OCI-LY1 (cell line): ENCODE data around the gene CACNA1C.

Experiments used
- H2AFZ ChIP-seq: fragments of 200-600 bp; sonication (generic), shearing (Covaris generic); 2 replicates; pipeline ENCODE4 v1.6.0; 2014; ENCODE audit warnings: antibody characterized with exemption, mild to moderate bottlenecking, low read length
- H3F3A ChIP-seq: fragments of 200-600 bp; sonication (generic), shearing (Covaris generic); 2 replicates; pipeline ENCODE4 v1.6.0; 2014; ENCODE audit warnings: mild to moderate bottlenecking, antibody characterized with exemption, low read length, moderate library complexity; ENCODE audit not compliant: insufficient read depth
- H3K27ac ChIP-seq: fragments of 200-600 bp; sonication (generic); 2 replicates; pipeline ENCODE4 v1.5.1; 2014; ENCODE audit warnings: low read length, mixed run types, mild to moderate bottlenecking, low read depth; ENCODE audit not compliant: poor library complexity, severe bottlenecking
- H3K27me3 ChIP-seq: fragments of 200-600 bp; sonication (generic); 2 replicates; pipeline ENCODE4 v1.6.0; 2014; ENCODE audit warnings: antibody characterized with exemption, mild to moderate bottlenecking, low read length, moderate library complexity; ENCODE audit not compliant: insufficient read depth
- H3K36me3 ChIP-seq: fragments of 200-600 bp; sonication (generic); 2 replicates; pipeline ENCODE4 v1.6.1; 2014; ENCODE audit warnings: mild to moderate bottlenecking, antibody characterized with exemption, low read length, moderate library complexity, mixed read lengths; ENCODE audit not compliant: insufficient read depth
- H3K4me1 ChIP-seq: fragments of 200-600 bp; sonication (generic); 2 replicates; pipeline ENCODE4 v1.5.1; 2014; ENCODE audit warnings: mild to moderate bottlenecking, low read length, moderate library complexity; ENCODE audit not compliant: insufficient read depth, severe bottlenecking
- H3K4me2 ChIP-seq: fragments of 200-600 bp; sonication (generic), shearing (Covaris generic); 2 replicates; pipeline ENCODE4 v1.6.1; 2014; ENCODE audit warnings: low read length
- H3K4me3 ChIP-seq: fragments of 200-600 bp; sonication (generic); 2 replicates; pipeline ENCODE4 v1.5.1; 2014; ENCODE audit warnings: low read length, low read depth, mild to moderate bottlenecking, mixed read lengths; ENCODE audit not compliant: poor library complexity, severe bottlenecking
- H3K79me2 ChIP-seq: fragments of 200-600 bp; shearing (Covaris generic); 2 replicates; pipeline ENCODE4 v1.6.1; 2016; ENCODE audit warnings: mixed run types, low read length, mixed read lengths; ENCODE audit not compliant: insufficient read depth
- H3K9ac ChIP-seq: fragments of 200-600 bp; sonication (generic), shearing (Covaris generic); 2 replicates; pipeline ENCODE4 v1.6.1; 2014; ENCODE audit warnings: mild to moderate bottlenecking, low read length, mixed read lengths
- H3K9me2 ChIP-seq: fragments of 200-600 bp; sonication (generic), shearing (Covaris generic); 2 replicates; pipeline ENCODE4 v1.6.1; 2014; ENCODE audit warnings: low read depth, mild to moderate bottlenecking, low read length, mixed read lengths
- H3K9me3 ChIP-seq: fragments of 200-600 bp; shearing (Covaris generic); 2 replicates; pipeline ENCODE4 v1.6.1; 2014; ENCODE audit warnings: low read length, mixed read lengths
- H4K20me1 ChIP-seq: fragments of 200-600 bp; sonication (generic), shearing (Covaris generic); 2 replicates; pipeline ENCODE4 v1.6.0; 2016; ENCODE audit warnings: mild to moderate bottlenecking, low read length; ENCODE audit not compliant: insufficient read depth
- EZH2 ChIP-seq: fragments of 200-600 bp; sonication (generic), shearing (Covaris generic); IDR thresholded peaks from 2 replicates; pipeline ENCODE4 v1.8.0; 2017; ENCODE audit warnings: borderline replicate concordance, mixed run types, mild to moderate bottlenecking, antibody characterized with exemption, low read length, moderate library complexity, mixed read lengths
- TF ChIP-seq, protein P1 (sequence below): fragments of 200-600 bp; sonication (generic), shearing (Covaris generic); IDR thresholded peaks from 2 replicates; pipeline ENCODE4 v1.5.1; 2017; ENCODE audit warnings: mild to moderate bottlenecking, antibody characterized with exemption, low read length, moderate library complexity, mixed read lengths

CACNA1C gene

GRCh38 chr12:2451497-2451896, 398.7 kb downstream of the CACNA1C start:
- no peak for TF ChIP-seq EZH2
- TF ChIP-seq, protein P1, sequence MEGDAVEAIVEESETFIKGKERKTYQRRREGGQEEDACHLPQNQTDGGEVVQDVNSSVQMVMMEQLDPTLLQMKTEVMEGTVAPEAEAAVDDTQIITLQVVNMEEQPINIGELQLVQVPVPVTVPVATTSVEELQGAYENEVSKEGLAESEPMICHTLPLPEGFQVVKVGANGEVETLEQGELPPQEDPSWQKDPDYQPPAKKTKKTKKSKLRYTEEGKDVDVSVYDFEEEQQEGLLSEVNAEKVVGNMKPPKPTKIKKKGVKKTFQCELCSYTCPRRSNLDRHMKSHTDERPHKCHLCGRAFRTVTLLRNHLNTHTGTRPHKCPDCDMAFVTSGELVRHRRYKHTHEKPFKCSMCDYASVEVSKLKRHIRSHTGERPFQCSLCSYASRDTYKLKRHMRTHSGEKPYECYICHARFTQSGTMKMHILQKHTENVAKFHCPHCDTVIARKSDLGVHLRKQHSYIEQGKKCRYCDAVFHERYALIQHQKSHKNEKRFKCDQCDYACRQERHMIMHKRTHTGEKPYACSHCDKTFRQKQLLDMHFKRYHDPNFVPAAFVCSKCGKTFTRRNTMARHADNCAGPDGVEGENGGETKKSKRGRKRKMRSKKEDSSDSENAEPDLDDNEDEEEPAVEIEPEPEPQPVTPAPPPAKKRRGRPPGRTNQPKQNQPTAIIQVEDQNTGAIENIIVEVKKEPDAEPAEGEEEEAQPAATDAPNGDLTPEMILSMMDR = no peak
- H3F3A ChIP-seq = no peaks in the 10 kb centered on the region
- no peaks in the 10 kb centered on the region for H3K27me3 ChIP-seq
- no peak overlapping the region for H3K4me3 ChIP-seq
- H3K36me3 ChIP-seq = no peaks in the 10 kb centered on the region
- no peak overlapping the region for H3K9ac ChIP-seq
- no peak overlapping the region for H3K27ac ChIP-seq
- H3K4me2 ChIP-seq = no peak overlapping the region
- H3K9me3 ChIP-seq = no peaks in the 10 kb centered on the region
- no peaks in the 10 kb centered on the region for H4K20me1 ChIP-seq
- H2AFZ ChIP-seq = no peak overlapping the region
- H3K4me1 ChIP-seq = no peaks in the 10 kb centered on the region
- H3K79me2 ChIP-seq = no peaks in the 10 kb centered on the region
- H3K9me2 ChIP-seq = no peaks in the 10 kb centered on the region

GRCh38 chr12:2453076-2453760, 400.4 kb downstream of the CACNA1C start:
- H2AFZ ChIP-seq = no peak overlapping the region
- TF ChIP-seq EZH2 = no peak
- TF ChIP-seq, protein P1 = no peak
- no peaks in the 10 kb centered on the region for H4K20me1 ChIP-seq
- no peaks in the 10 kb centered on the region for H3K4me1 ChIP-seq
- no peaks in the 10 kb centered on the region for H3K9me3 ChIP-seq
- no peaks in the 10 kb centered on the region for H3K36me3 ChIP-seq
- H3F3A ChIP-seq = no peaks in the 10 kb centered on the region
- H3K4me3 ChIP-seq = no peak overlapping the region
- H3K27ac ChIP-seq = no peak overlapping the region
- no peak overlapping the region for H3K9ac ChIP-seq
- H3K79me2 ChIP-seq = no peaks in the 10 kb centered on the region
- no peak overlapping the region for H3K4me2 ChIP-seq
- H3K9me2 ChIP-seq = no peaks in the 10 kb centered on the region
- no peaks in the 10 kb centered on the region for H3K27me3 ChIP-seq

DNA sequence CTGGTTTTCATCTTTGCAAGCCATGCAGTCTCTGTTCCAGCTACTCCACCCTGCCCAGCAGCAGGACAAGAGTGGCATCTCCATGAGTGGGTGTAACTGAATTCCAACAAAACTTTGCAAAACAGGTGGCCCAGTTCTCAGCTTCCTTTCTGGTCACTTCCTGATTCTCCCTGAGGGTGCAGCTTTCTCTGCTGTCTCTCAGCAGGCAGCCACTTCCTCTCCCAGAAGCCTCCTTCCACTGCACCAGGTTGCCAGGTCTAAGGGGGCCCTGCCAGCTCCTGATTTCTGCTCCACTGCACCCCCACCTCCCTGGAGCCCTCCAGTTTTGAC, 400.9 kb downstream of the CACNA1C start:
- Histone ChIP-seq H3K27ac (no peak overlapping the region), H4K20me1 (no peaks in the 10 kb centered on the region), H3K27me3 (no peaks in the 10 kb centered on the region), H3K4me1 (no peaks in the 10 kb centered on the region), H3K9ac (no peak overlapping the region), H3K79me2 (no peaks in the 10 kb centered on the region), H3K9me3 (no peaks in the 10 kb centered on the region), H3K36me3 (no peaks in the 10 kb centered on the region), H3K4me3 (no peak overlapping the region), H3F3A (no peaks in the 10 kb centered on the region), H2AFZ (no peak overlapping the region), H3K4me2 (no peak overlapping the region), H3K9me2 (no peaks in the 10 kb centered on the region)
- TF ChIP-seq, protein P1 = no peak
- TF ChIP-seq EZH2 = no peak
